CD4-positive, CD25-positive, alpha-beta regulatory T cell (primary cell): Measurements from ENCODE around the gene AJAP1. TPM values are rescaled to one million over a fixed set of nuclear protein-coding genes. Genes with fewer than 3 reads are reported as not detected.

Experiments used
- ATAC-seq, 2 donors: fragments of 150-1000 bp; cut with Tn5 transposase; one replicate each; pipeline ENCODE4 v1.10.0; 2021; ENCODE audit warnings: low read depth in 2 of 2, moderate number of reproducible peaks in 2 of 2, moderate library complexity in 1 of 2
- DNase-seq, 3 donors: peaks; one replicate each; pipeline versions ENCODE4 v3.0.0 to v3.0.0-alpha.2; 2012 to 2022; ENCODE audit warnings: mixed read lengths in 1 of 3
- H3K27ac ChIP-seq: one replicate; pipeline ENCODE4 v1.7.0; 2013; ENCODE audit warnings: mild to moderate bottlenecking, low read length; ENCODE audit not compliant: insufficient read depth, poor library complexity, severe bottlenecking
- H3K27me3 ChIP-seq: one replicate; pipeline ENCODE4 v1.7.0; 2013; ENCODE audit warnings: low read length; ENCODE audit not compliant: control insufficient read depth, insufficient read depth
- H3K36me3 ChIP-seq: one replicate; pipeline ENCODE4 v1.7.0; 2013; ENCODE audit warnings: mild to moderate bottlenecking, low read length, moderate library complexity; ENCODE audit not compliant: control insufficient read depth, insufficient read depth
- H3K4me1 ChIP-seq: 2 replicates; pipeline ENCODE4 v1.7.0; 2013; ENCODE audit warnings: mild to moderate bottlenecking, low read length; ENCODE audit not compliant: insufficient read depth, control insufficient read depth, poor library complexity, severe bottlenecking
- H3K4me3 ChIP-seq: one replicate; pipeline ENCODE4 v1.7.0; 2013; ENCODE audit warnings: low read depth, mild to moderate bottlenecking, low read length, moderate library complexity
- H3K9me3 ChIP-seq, 2 experiments: 1 replicate in 1 of 2; 2 replicates in 1 of 2; pipeline ENCODE4 v1.7.0; 2013; ENCODE audit warnings: low read length in 2 of 2, mild to moderate bottlenecking in 1 of 2, moderate library complexity in 1 of 2; ENCODE audit not compliant: control insufficient read depth in 2 of 2
- H3K27ac Mint-ChIP-seq, 3 donors: one replicate each; pipeline ENCODE4 v1.8.0; 2020 to 2022; ENCODE audit warnings: mild to moderate bottlenecking in 3 of 3, mixed read lengths in 3 of 3, moderate library complexity in 2 of 3
- H3K27me3 Mint-ChIP-seq: one replicate; pipeline ENCODE4 v1.8.0; 2022; ENCODE audit warnings: mild to moderate bottlenecking, mixed read lengths
- H3K36me3 Mint-ChIP-seq: one replicate; pipeline ENCODE4 v1.8.0; 2020; ENCODE audit warnings: mixed read lengths
- H3K4me1 Mint-ChIP-seq, 4 donors: one replicate each; pipeline ENCODE4 v1.8.0; 2020 to 2022; ENCODE audit warnings: mixed read lengths in 4 of 4, mild to moderate bottlenecking in 1 of 4
- H3K4me3 Mint-ChIP-seq, 4 donors: one replicate each; pipeline ENCODE4 v1.8.0; 2020 to 2022; ENCODE audit warnings: mild to moderate bottlenecking in 4 of 4, mixed read lengths in 4 of 4, moderate library complexity in 3 of 4
- H3K9me3 Mint-ChIP-seq, 7 donors: one replicate each; pipeline ENCODE4 v1.8.0; 2020 to 2022; ENCODE audit warnings: mixed read lengths in 7 of 7, mild to moderate bottlenecking in 3 of 7, moderate library complexity in 2 of 7
- polyA plus RNA-seq, 4 donors: library from polyadenylated mRNA; unstranded; fragments of 300-500 nt; fragmentation: Illumina TruSeq; gene quantifications; one replicate each; pipeline ENCODE4 v1.2.3, GENCODE V29; 2021
- total RNA-seq: library from RNA; stranded (reverse); gene quantifications from one replicate; pipeline ENCODE4 v1.2.3, GENCODE V29; 2022

Gene AJAP1
- total and polyA plus RNA-seq, 5 donors from 2014 or later = 0.10 to 0.41 (median 0.37) TPM; not detected in 2

GRCh38 chr1:4700801-4701200 lies 46.4 kb downstream of the AJAP1 start:
- no peaks in the 10 kb centered on the region for H3K27me3 ChIP-seq
- Mint-ChIP-seq H3K36me3 (no peaks in the 10 kb centered on the region), H3K9me3 (peaks cover 0 to 2% (median 0%) of the 10 kb centered on the region in 7 donors), H3K4me1 (no peaks in the 10 kb centered on the region), H3K27ac (no peak overlapping the region), H3K27me3 (no peaks in the 10 kb centered on the region), H3K4me3 (no peak overlapping the region)
- ATAC-seq (no peak), DNase-seq (no peak)
- no peaks in the 10 kb centered on the region for H3K36me3 ChIP-seq
- no peaks in the 10 kb centered on the region for H3K9me3 ChIP-seq
- no peak overlapping the region for H3K27ac ChIP-seq
- H3K4me3 ChIP-seq = no peak overlapping the region
- no peaks in the 10 kb centered on the region for H3K4me1 ChIP-seq

DNA sequence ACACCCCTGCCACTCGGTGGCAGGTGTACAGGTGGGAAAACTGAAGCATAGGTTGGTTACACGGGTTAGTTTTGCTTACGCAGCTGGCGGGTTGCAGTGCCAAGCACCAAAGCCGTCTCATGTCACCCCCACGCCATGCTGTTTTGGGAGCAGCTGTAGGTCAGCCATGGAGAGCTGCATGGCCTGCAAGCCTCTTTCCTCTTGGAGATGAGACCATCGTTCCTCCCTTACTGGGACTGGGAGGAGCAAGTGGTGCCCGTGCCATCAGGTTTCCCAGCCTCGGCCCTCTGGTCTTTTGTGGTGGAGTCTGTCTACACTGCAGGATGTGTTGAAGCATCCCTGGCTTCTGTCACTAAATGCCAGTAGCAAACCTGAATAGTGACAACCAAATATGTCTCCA lies 46.9 kb downstream of the AJAP1 start:
- H3K4me3 ChIP-seq = no peak overlapping the region
- H3K4me1 ChIP-seq = no peaks in the 10 kb centered on the region
- H3K4me3 Mint-ChIP-seq = no peak overlapping the region
- H3K9me3 Mint-ChIP-seq = peaks cover 0 to 2% (median 0%) of the 10 kb centered on the region in 7 donors
- no peak overlapping the region for H3K27ac Mint-ChIP-seq
- no peak overlapping the region for H3K27ac ChIP-seq
- H3K9me3 ChIP-seq = no peaks in the 10 kb centered on the region
- DNase-seq = no peak
- H3K4me1 Mint-ChIP-seq = no peaks in the 10 kb centered on the region
- no peak for ATAC-seq
- no peaks in the 10 kb centered on the region for H3K27me3 ChIP-seq
- H3K27me3 Mint-ChIP-seq = no peaks in the 10 kb centered on the region
- no peaks in the 10 kb centered on the region for H3K36me3 ChIP-seq
- no peaks in the 10 kb centered on the region for H3K36me3 Mint-ChIP-seq

- peaks cover 0 to 2% (median 0%) of the 10 kb centered on the region in 7 donors for H3K9me3 Mint-ChIP-seq
- no peaks in the 10 kb centered on the region for H3K4me1 Mint-ChIP-seq
- H3K27ac ChIP-seq = no peak overlapping the region
- no peaks in the 10 kb centered on the region for H3K9me3 ChIP-seq
- no peak overlapping the region for H3K4me3 ChIP-seq
- H3K36me3 ChIP-seq = no peaks in the 10 kb centered on the region
- no peaks in the 10 kb centered on the region for H3K27me3 ChIP-seq
- ATAC-seq (peak in 1 of 2 donors; percentile 20), DNase-seq (no peak)
- H3K4me3 Mint-ChIP-seq = no peak overlapping the region
- H3K27ac Mint-ChIP-seq = no peak overlapping the region
- no peaks in the 10 kb centered on the region for H3K36me3 Mint-ChIP-seq
- no peaks in the 10 kb centered on the region for H3K4me1 ChIP-seq
- no peaks in the 10 kb centered on the region for H3K27me3 Mint-ChIP-seq
Measured at GRCh38 chr1:4702464-4702863, 48.1 kb downstream of the AJAP1 start.

DNA sequence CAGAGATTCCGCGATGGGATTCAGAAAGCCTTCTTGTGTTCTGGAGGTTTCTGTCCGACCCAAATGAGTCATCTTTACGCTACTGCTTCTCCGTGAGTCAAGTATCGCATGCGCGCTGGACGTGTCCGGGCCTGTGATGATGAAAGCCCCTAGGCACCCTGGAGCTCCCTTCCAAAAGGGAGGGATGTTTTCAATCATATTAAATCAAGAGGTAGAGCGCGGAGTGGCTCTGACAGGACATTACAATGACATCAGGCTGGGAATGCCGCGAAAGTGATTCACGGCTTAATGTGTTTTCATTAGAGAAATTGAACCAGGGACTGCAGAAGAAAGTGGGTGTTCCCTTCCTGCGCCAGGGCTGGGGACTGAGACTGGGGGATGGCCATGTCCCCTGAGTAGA lies 48.5 kb downstream of the AJAP1 start:
- peaks cover 0 to 2% (median 0%) of the 10 kb centered on the region in 7 donors for H3K9me3 Mint-ChIP-seq
- H3K4me3 Mint-ChIP-seq = no peak overlapping the region
- DNase-seq = no peak
- no peaks in the 10 kb centered on the region for H3K27me3 Mint-ChIP-seq
- H3K36me3 ChIP-seq = no peaks in the 10 kb centered on the region
- H3K27ac ChIP-seq = no peak overlapping the region
- no peaks in the 10 kb centered on the region for H3K27me3 ChIP-seq
- no peaks in the 10 kb centered on the region for H3K4me1 ChIP-seq
- H3K9me3 ChIP-seq = no peaks in the 10 kb centered on the region
- no peak for ATAC-seq
- H3K27ac Mint-ChIP-seq = peak overlapping the region in 1 of 3 donors; percentile 39
- H3K4me3 ChIP-seq = no peak overlapping the region
- no peaks in the 10 kb centered on the region for H3K36me3 Mint-ChIP-seq
- H3K4me1 Mint-ChIP-seq = no peaks in the 10 kb centered on the region

DNA sequence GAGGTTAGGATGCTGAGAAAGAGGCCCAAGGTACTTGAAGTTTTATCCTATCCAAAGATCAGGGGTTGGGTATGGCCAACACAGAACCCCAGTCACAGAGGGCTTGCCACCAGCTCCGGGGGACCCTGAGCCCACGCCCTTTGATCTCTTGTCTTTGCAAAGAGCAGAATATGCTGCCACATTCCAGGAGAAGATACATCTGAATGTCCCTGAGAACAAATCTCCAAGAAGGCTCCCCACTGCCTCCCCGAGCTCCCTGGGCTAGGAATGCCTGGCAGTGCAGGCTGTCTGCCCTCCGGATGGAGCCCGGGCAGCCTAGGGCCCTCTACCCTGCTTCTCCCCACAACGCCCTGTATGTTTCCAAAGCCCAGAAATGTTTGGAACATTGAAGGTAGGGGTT lies 49.2 kb downstream of the AJAP1 start:
- no peaks in the 10 kb centered on the region for H3K27me3 ChIP-seq
- Mint-ChIP-seq H3K36me3 (no peaks in the 10 kb centered on the region), H3K9me3 (peaks cover 0 to 2% (median 0%) of the 10 kb centered on the region in 7 donors), H3K27ac (no peak overlapping the region), H3K4me3 (no peak overlapping the region), H3K4me1 (no peaks in the 10 kb centered on the region), H3K27me3 (no peaks in the 10 kb centered on the region)
- ATAC-seq (no peak), DNase-seq (no peak)
- H3K27ac ChIP-seq = no peak overlapping the region
- no peaks in the 10 kb centered on the region for H3K9me3 ChIP-seq
- H3K4me3 ChIP-seq = no peak overlapping the region
- no peaks in the 10 kb centered on the region for H3K4me1 ChIP-seq
- H3K36me3 ChIP-seq = no peaks in the 10 kb centered on the region

GRCh38 chr1:4708840-4709507 lies 54.6 kb downstream of the AJAP1 start:
- Mint-ChIP-seq H3K27me3 (no peaks in the 10 kb centered on the region), H3K4me3 (no peak overlapping the region), H3K36me3 (no peaks in the 10 kb centered on the region), H3K9me3 (peaks cover 0 to 3% (median 0%) of the 10 kb centered on the region in 7 donors), H3K4me1 (peaks cover 0 to 5% (median 2%) of the 10 kb centered on the region in 4 donors), H3K27ac (no peak overlapping the region)
- Histone ChIP-seq H3K27me3 (no peaks in the 10 kb centered on the region), H3K4me3 (no peak overlapping the region), H3K27ac (no peak overlapping the region), H3K9me3 (no peaks in the 10 kb centered on the region), H3K4me1 (no peaks in the 10 kb centered on the region), H3K36me3 (no peaks in the 10 kb centered on the region)
- DNase-seq = peak in 1 of 3 donors; percentile 3
- peak in 1 of 2 donors; percentile 25 for ATAC-seq

GRCh38 chr1:4709641-4710040 lies 55.2 kb downstream of the AJAP1 start:
- Mint-ChIP-seq H3K4me1 (peaks cover 0 to 5% (median 2%) of the 10 kb centered on the region in 4 donors), H3K36me3 (no peaks in the 10 kb centered on the region), H3K4me3 (no peak overlapping the region), H3K9me3 (peaks cover 0 to 3% (median 0%) of the 10 kb centered on the region in 7 donors), H3K27ac (peak overlapping the region in 1 of 3 donors; percentile 3), H3K27me3 (peaks cover 2% of the 10 kb centered on the region)
- Histone ChIP-seq H3K4me1 (no peaks in the 10 kb centered on the region), H3K27ac (no peak overlapping the region), H3K36me3 (no peaks in the 10 kb centered on the region), H3K9me3 (no peaks in the 10 kb centered on the region), H3K27me3 (no peaks in the 10 kb centered on the region), H3K4me3 (no peak overlapping the region)
- DNase-seq (no peak), ATAC-seq (no peak)
